DOHH2 (cell line): Measurements from ENCODE around the gene BRCA1.

Source experiments
- H3F3A ChIP-seq: fragments of 200-600 bp; sonication (generic), shearing (Covaris generic); 2 replicates; pipeline ENCODE4 v1.6.0; 2016; ENCODE audit warnings: antibody characterized with exemption, mild to moderate bottlenecking; ENCODE audit not compliant: control insufficient read depth, insufficient read depth
- H3K27ac ChIP-seq: fragments of 200-600 bp; sonication (generic); 2 replicates; pipeline ENCODE4 v1.5.1; 2014; ENCODE audit warnings: low read depth, mild to moderate bottlenecking, low read length, moderate library complexity
- H3K27me3 ChIP-seq: fragments of 200-600 bp; sonication (generic); 2 replicates; pipeline ENCODE4 v1.6.1; 2014; ENCODE audit warnings: mild to moderate bottlenecking, low read length, mixed read lengths; ENCODE audit not compliant: control insufficient read depth
- H3K36me3 ChIP-seq: fragments of 200-600 bp; sonication (generic); 2 replicates; pipeline ENCODE4 v1.6.1; 2014; ENCODE audit warnings: mild to moderate bottlenecking, low read length, moderate library complexity, mixed read lengths; ENCODE audit not compliant: control insufficient read depth
- H3K4me1 ChIP-seq: fragments of 200-600 bp; sonication (generic); 2 replicates; pipeline ENCODE4 v1.6.1; 2014; ENCODE audit warnings: mild to moderate bottlenecking, low read length, mixed read lengths; ENCODE audit not compliant: control insufficient read depth
- H3K4me2 ChIP-seq: fragments of 200-600 bp; sonication (generic); 2 replicates; pipeline ENCODE4 v1.6.0; 2014; ENCODE audit warnings: mild to moderate bottlenecking, low read length, moderate library complexity
- H3K4me3 ChIP-seq: fragments of 200-600 bp; sonication (generic); 2 replicates; pipeline ENCODE4 v1.5.1; 2014; ENCODE audit warnings: mild to moderate bottlenecking, low read length, mixed read lengths
- H3K79me2 ChIP-seq: fragments of 200-600 bp; sonication (generic); 2 replicates; pipeline ENCODE4 v1.6.1; 2014; ENCODE audit warnings: mild to moderate bottlenecking, low read length, mixed read lengths; ENCODE audit not compliant: control insufficient read depth
- H3K9me2 ChIP-seq: fragments of 200-600 bp; sonication (generic); replicated peaks from 2 replicates; pipeline ENCODE4 v1.6.1; 2014; ENCODE audit warnings: mild to moderate bottlenecking, low read length, mixed read lengths; ENCODE audit not compliant: control insufficient read depth
- H3K9me3 ChIP-seq: fragments of 200-600 bp; sonication (generic); 2 replicates; pipeline ENCODE4 v1.6.1; 2014; ENCODE audit warnings: antibody characterized with exemption, low read length, mixed read lengths; ENCODE audit not compliant: control insufficient read depth, insufficient read depth
- H4K20me1 ChIP-seq: fragments of 200-600 bp; sonication (generic); 2 replicates; pipeline ENCODE4 v1.6.0; 2014; ENCODE audit warnings: low read depth, mild to moderate bottlenecking, antibody characterized with exemption, low read length, moderate library complexity; ENCODE audit not compliant: control insufficient read depth, insufficient read depth
- CTCF ChIP-seq: fragments of 200-600 bp; sonication (generic); IDR thresholded peaks from one replicate; pipeline ENCODE4 v1.5.1; 2014; ENCODE audit warnings: antibody characterized with exemption, mild to moderate bottlenecking, low read depth, low read length; ENCODE audit not compliant: poor library complexity, severe bottlenecking
- EZH2phosphoT487 ChIP-seq: fragments of 200-600 bp; sonication (generic); IDR thresholded peaks from 2 replicates; pipeline ENCODE4 v1.6.1; 2017; ENCODE audit warnings: borderline replicate concordance, mild to moderate bottlenecking, antibody characterized with exemption, low read length, moderate library complexity, mixed read lengths

Gene BRCA1

DNA sequence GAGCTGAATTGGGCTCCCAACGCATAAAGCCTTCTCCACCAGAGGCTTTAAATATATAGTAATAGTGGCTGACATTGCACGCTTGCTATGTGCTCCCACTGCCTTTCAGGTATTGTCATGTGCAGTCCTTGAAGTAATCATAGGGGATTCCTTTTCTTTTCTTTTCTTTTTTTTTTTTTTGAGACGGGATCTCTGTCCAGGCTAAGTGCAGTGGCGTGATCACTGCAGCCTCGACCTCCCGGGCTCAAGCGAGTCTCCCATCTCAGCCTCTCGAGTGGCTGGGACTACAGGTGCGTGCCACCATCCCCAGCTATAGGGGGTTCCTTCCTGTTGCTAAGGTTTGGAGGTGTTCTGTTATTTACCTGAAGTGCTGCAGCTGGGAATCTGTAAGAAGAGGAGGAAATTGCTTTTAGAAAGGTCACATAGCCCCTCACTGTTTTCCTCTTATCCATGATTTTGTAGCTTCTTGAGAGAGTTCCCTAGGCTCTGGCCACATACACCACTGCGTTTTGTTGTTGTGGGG is 126.1 kb downstream of the BRCA1 start:
- Histone ChIP-seq H3K4me3 (peak overlapping the region; percentile 83), H3K4me2 (peak overlapping the region; percentile 95), H3K9me3 (no peaks in the 10 kb centered on the region), H3K79me2 (peaks cover 26% of the 10 kb centered on the region), H3K36me3 (peaks cover 58% of the 10 kb centered on the region), H3K9me2 (no peaks in the 10 kb centered on the region), H3K4me1 (peaks cover 23% of the 10 kb centered on the region), H4K20me1 (peaks cover 14% of the 10 kb centered on the region), H3K27ac (peak overlapping the region; percentile 65), H3K27me3 (no peaks in the 10 kb centered on the region), H3F3A (peaks cover 50% of the 10 kb centered on the region)
- TF ChIP-seq CTCF (no peak), EZH2phosphoT487 (no peak)

DNA sequence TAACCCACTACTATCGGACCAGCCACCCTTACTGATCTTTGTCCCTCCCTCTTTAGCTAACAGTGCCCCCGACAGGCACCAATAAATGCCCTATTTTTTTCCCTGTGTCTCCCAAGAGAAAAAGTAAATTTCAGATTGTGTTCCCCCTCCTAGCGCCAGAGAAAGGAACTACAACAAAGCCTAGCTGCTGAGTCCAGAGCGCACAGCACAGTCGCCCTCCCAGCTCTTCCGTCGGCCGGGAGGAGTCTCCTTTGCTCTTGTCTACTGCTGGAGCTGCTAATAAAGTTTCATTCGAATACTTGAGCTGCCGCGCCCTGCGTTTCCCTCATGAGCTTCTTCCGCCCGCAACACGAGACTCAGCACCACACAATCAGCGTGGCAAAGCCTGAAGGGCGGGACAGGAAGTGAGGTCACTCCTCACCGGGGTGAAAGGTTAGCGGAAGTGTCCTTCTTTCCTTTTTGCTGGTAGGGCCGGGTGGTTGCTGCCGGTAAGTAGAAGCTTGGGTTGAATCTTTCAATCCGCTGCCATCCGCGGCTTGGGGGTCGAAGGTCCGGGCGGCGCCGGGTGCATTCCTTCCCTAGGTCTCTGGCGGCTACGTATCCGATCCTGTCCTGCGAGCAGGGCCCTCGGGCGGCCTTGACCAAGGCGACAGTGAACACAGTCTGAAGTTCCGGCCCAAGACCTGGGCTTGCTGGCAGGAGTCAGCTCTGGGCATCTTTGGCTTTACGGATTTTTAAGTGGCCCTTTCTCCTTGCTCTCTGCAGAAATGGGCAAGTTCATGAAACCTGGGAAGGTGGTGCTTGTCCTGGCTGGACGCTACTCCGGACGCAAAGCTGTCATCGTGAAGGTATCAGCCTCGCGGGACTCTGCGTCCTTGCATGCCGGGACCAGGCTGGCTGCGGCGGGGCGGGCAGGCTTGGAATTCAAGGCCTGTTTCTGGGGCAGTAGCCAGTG is 126.9 kb downstream of the BRCA1 start, which contains the start of gene RPL27:
TSS of gene RPL27 (plus strand) at position 436 of the 955 bp plus-strand sequence. CDS start at position 768, 332 bp downstream.
- peak within 1 kb of the TSS; percentile 95 for H3K4me2 ChIP-seq
- H3K9me3 ChIP-seq: no peaks in the 10 kb centered on the region
- H3K4me3 ChIP-seq: peak within 1 kb of the TSS; percentile 83
- H3K36me3 ChIP-seq: peaks cover 56% of the 10 kb centered on the region
- TF ChIP-seq CTCF: peak; percentile 96
- TF ChIP-seq EZH2phosphoT487: no peak
- H3K4me1 ChIP-seq: peaks cover 23% of the 10 kb centered on the region
- H3K79me2 ChIP-seq: peaks cover 26% of the 10 kb centered on the region
- no peaks in the 10 kb centered on the region for H3K9me2 ChIP-seq
- H3K27ac ChIP-seq: peak within 1 kb of the TSS; percentile 65
- peaks cover 44% of the 10 kb centered on the region for H3F3A ChIP-seq
- peaks cover 14% of the 10 kb centered on the region for H4K20me1 ChIP-seq
- no peaks in the 10 kb centered on the region for H3K27me3 ChIP-seq

GRCh38 chr17:42997390-42997983 is 127.7 kb downstream of the BRCA1 start:
- H4K20me1 ChIP-seq: peaks cover 14% of the 10 kb centered on the region
- H3K4me3 ChIP-seq: peak overlapping the region; percentile 66
- H3K9me3 ChIP-seq: no peaks in the 10 kb centered on the region
- peaks cover 56% of the 10 kb centered on the region for H3K36me3 ChIP-seq
- peaks cover 26% of the 10 kb centered on the region for H3K79me2 ChIP-seq
- 0 out of 2 replicates have a peak overlapping the region, but pooled peaks have one; percentile 14 for H3K27ac ChIP-seq
- peaks cover 37% of the 10 kb centered on the region for H3F3A ChIP-seq
- no peaks in the 10 kb centered on the region for H3K27me3 ChIP-seq
- peak overlapping the region; percentile 77 for H3K4me2 ChIP-seq
- H3K4me1 ChIP-seq: peaks cover 23% of the 10 kb centered on the region
- no peak for TF ChIP-seq EZH2phosphoT487
- no peak for TF ChIP-seq CTCF
- no peaks in the 10 kb centered on the region for H3K9me2 ChIP-seq
